H1 (cell line): ENCODE measurements around the gene LNPK. TPM values are rescaled to one million over a fixed set of nuclear protein-coding genes. Genes with fewer than 3 reads are reported as not detected.

ENCODE experiments used
- CTCF ChIA-PET: fragments of 300-600 bp; sonication (Branson Sonifier 250); formaldehyde crosslinking; loops from one replicate; lab custom pipeline; 2021; ENCODE audit not compliant: partially characterized antibody; lab: Charles Lee
- POLR2A ChIA-PET: fragments of 300-600 bp; sonication (Branson Sonifier 250); formaldehyde crosslinking; loops from one replicate; lab custom pipeline; 2021; ENCODE audit warnings: inconsistent platforms; ENCODE audit not compliant: partially characterized antibody; lab: Charles Lee
- DNase-seq, 2 experiments: peaks; one replicate each; pipeline versions ENCODE4 v3.0.0 to v3.0.0-alpha.2; 2010 to 2022; ENCODE audit warnings: low spot score in 2 of 2, low read depth in 1 of 2, mixed read lengths in 1 of 2
- FAIRE-seq: peaks from 2 replicates; lab custom pipeline; 2011; peaks lifted over from hg19 to GRCh38; lab: Jason Lieb, UNC
- H2AFZ ChIP-seq: 2 replicates; pipeline ENCODE4 v1.8.1; 2012; ENCODE audit warnings: low read length, inconsistent platforms
- H2AK5ac ChIP-seq: 2 replicates; pipeline ENCODE4 v1.6.1; 2013; ENCODE audit warnings: low read depth, low read length
- H2BK120ac ChIP-seq: replicated peaks from 2 replicates; pipeline ENCODE3; 2013; ENCODE audit warnings: low read depth, low read length, inconsistent platforms
- H2BK12ac ChIP-seq: 2 replicates; pipeline ENCODE4 v1.6.1; 2013; ENCODE audit warnings: low read depth, low read length
- H2BK15ac ChIP-seq: 2 replicates; pipeline ENCODE4 v1.6.1; 2013; ENCODE audit warnings: low read length
- H2BK20ac ChIP-seq: 2 replicates; pipeline ENCODE4 v1.6.1; 2013; ENCODE audit warnings: low read length
- H2BK5ac ChIP-seq: 2 replicates; pipeline ENCODE4 v1.6.1; 2013; ENCODE audit warnings: low read depth, low read length
- H3K14ac ChIP-seq: 2 replicates; pipeline ENCODE4 v1.6.1; 2013; ENCODE audit warnings: inconsistent platforms; ENCODE audit not compliant: insufficient read length
- H3K18ac ChIP-seq: 2 replicates; pipeline ENCODE4 v1.6.1; 2013; ENCODE audit warnings: low read length; ENCODE audit errors: extremely low read depth
- H3K23ac ChIP-seq: 2 replicates; pipeline ENCODE4 v1.6.1; 2013; ENCODE audit warnings: inconsistent platforms; ENCODE audit not compliant: insufficient read length
- H3K23me2 ChIP-seq: 2 replicates; pipeline ENCODE4 v1.6.1; 2013; ENCODE audit warnings: low read depth, low read length
- H3K27ac ChIP-seq: 2 replicates; pipeline ENCODE4 v1.6.1; 2011; ENCODE audit warnings: low read depth, low read length, inconsistent platforms
- H3K27me3 ChIP-seq, 4 experiments: replicated peaks in 1 of 4; 1 replicate in 1 of 4; 2 replicates in 3 of 4; pipeline versions ENCODE4 v1.6.1 to v1.8.1; 2011 to 2013; ENCODE audit warnings: low read length in 3 of 4, mild to moderate bottlenecking in 3 of 4, inconsistent platforms in 2 of 4, mixed read lengths in 2 of 4, moderate library complexity in 1 of 4; ENCODE audit not compliant: control insufficient read depth in 3 of 4, insufficient read depth in 3 of 4; ENCODE audit errors: extremely low read depth in 1 of 4
- H3K36me3 ChIP-seq, 4 experiments: 2 replicates each; pipeline versions ENCODE4 v1.6.1 to v1.8.1; 2011 to 2013; ENCODE audit warnings: mild to moderate bottlenecking in 4 of 4, low read length in 3 of 4, moderate library complexity in 2 of 4, control low read depth in 1 of 4, inconsistent platforms in 1 of 4; ENCODE audit not compliant: insufficient read depth in 4 of 4, control insufficient read depth in 2 of 4
- H3K4ac ChIP-seq: replicated peaks from 2 replicates; pipeline ENCODE3; 2013; ENCODE audit warnings: low read length, low read depth, mixed read lengths, inconsistent platforms; ENCODE audit not compliant: insufficient read length
- H3K4me1 ChIP-seq, 4 experiments: replicated peaks in 1 of 4; 1 replicate in 1 of 4; 2 replicates in 3 of 4; pipeline versions ENCODE4 v1.6.1 to v1.8.1; 2011 to 2013; ENCODE audit warnings: low read length in 3 of 4, inconsistent platforms in 2 of 4, mixed read lengths in 1 of 4; ENCODE audit not compliant: insufficient read depth in 4 of 4, control insufficient read depth in 3 of 4
- H3K4me2 ChIP-seq, 2 experiments: 2 replicates each; pipeline versions ENCODE4 v1.6.1 to v1.8.1; 2011 to 2013; ENCODE audit warnings: low read depth in 2 of 2, low read length in 2 of 2, control low read depth in 1 of 2, inconsistent platforms in 1 of 2, mild to moderate bottlenecking in 1 of 2; ENCODE audit not compliant: insufficient read depth in 1 of 2
- H3K4me3 ChIP-seq, 4 experiments: fragments of 200-600, 300-600 bp in 1 of 4; sonication (generic), shearing (Covaris generic), sonication (Bioruptor Twin) in 1 of 4; 2 replicates each; pipeline versions ENCODE4 v1.5.1 to v1.8.1; 2011 to 2016; ENCODE audit warnings: low read length in 4 of 4, low read depth in 3 of 4, control low read depth in 2 of 4, inconsistent platforms in 2 of 4, mild to moderate bottlenecking in 2 of 4, mixed read lengths in 1 of 4, moderate library complexity in 1 of 4; ENCODE audit not compliant: insufficient read depth in 2 of 4; ENCODE audit errors: extremely low read depth in 1 of 4
- H3K56ac ChIP-seq: replicated peaks from 2 replicates; pipeline ENCODE3; 2013; ENCODE audit warnings: low read depth, mild to moderate bottlenecking, mixed read lengths, low read length, inconsistent platforms; ENCODE audit not compliant: insufficient read length
- H3K79me1 ChIP-seq: 2 replicates; pipeline ENCODE4 v1.6.1; 2013; ENCODE audit warnings: low read depth, low read length, control low read depth
- H3K79me2 ChIP-seq, 2 experiments: 2 replicates each; pipeline versions ENCODE4 v1.6.1 to v1.8.1; 2012 to 2013; ENCODE audit warnings: low read length in 2 of 2, mild to moderate bottlenecking in 2 of 2, inconsistent platforms in 1 of 2; ENCODE audit not compliant: insufficient read depth in 2 of 2, control insufficient read depth in 1 of 2
- H3K9ac ChIP-seq, 4 experiments: replicated peaks in 1 of 4; 1 replicate in 1 of 4; 2 replicates in 3 of 4; pipeline versions ENCODE4 v1.6.1 to v1.8.1; 2011 to 2013; ENCODE audit warnings: low read depth in 3 of 4, low read length in 3 of 4, control low read depth in 2 of 4, mild to moderate bottlenecking in 2 of 4, moderate library complexity in 2 of 4, inconsistent platforms in 1 of 4; ENCODE audit errors: extremely low read depth in 1 of 4
- H3K9me3 ChIP-seq, 2 experiments: 2 replicates each; pipeline versions ENCODE4 v1.6.1 to v1.8.1; 2012 to 2013; ENCODE audit warnings: mild to moderate bottlenecking in 2 of 2, moderate library complexity in 2 of 2, control low read depth in 1 of 2, inconsistent platforms in 1 of 2, low read depth in 1 of 2, low read length in 1 of 2, mixed read lengths in 1 of 2; ENCODE audit not compliant: insufficient read depth in 2 of 2
- H4K20me1 ChIP-seq, 2 experiments: replicated peaks in 1 of 2; 2 replicates each; pipeline versions ENCODE3 to v1.8.1; 2011 to 2013; ENCODE audit warnings: inconsistent platforms in 2 of 2, low read length in 2 of 2, mild to moderate bottlenecking in 1 of 2; ENCODE audit not compliant: insufficient read depth in 2 of 2, control insufficient read depth in 1 of 2
- H4K5ac ChIP-seq: 2 replicates; pipeline ENCODE4 v1.6.1; 2013; ENCODE audit warnings: low read length, low read depth, mixed read lengths, inconsistent platforms; ENCODE audit not compliant: insufficient read length
- H4K8ac ChIP-seq: 2 replicates; pipeline ENCODE4 v1.8.0; 2013; ENCODE audit warnings: mild to moderate bottlenecking, moderate library complexity, low read length, inconsistent platforms; ENCODE audit not compliant: insufficient read depth; ENCODE audit errors: extremely low read depth
- H4K91ac ChIP-seq: replicated peaks from 2 replicates; pipeline ENCODE3; 2013; ENCODE audit warnings: low read length, mixed read lengths, inconsistent platforms; ENCODE audit not compliant: insufficient read length
- ASH2L ChIP-seq: fragments of 200-600, 300-600 bp; sonication (generic); IDR thresholded peaks from one replicate; pipeline ENCODE4 v1.7.1; 2017; ENCODE audit warnings: low read length
- BCL11A ChIP-seq, 2 experiments: IDR thresholded peaks; one replicate each; pipeline ENCODE4 v1.6.1; 2011; ENCODE audit warnings: low read depth in 2 of 2, low read length in 2 of 2, mild to moderate bottlenecking in 2 of 2
- BRCA1 ChIP-seq: IDR thresholded peaks from 2 replicates; pipeline ENCODE4 v1.6.1; 2012; ENCODE audit warnings: low read depth, low read length, improper control_type of control experiment
- CBX5 ChIP-seq: fragments of 300-800, 300-1000 bp; sonication (generic); IDR thresholded peaks from 2 replicates; pipeline ENCODE4 v1.7.1; 2016; ENCODE audit warnings: antibody characterized with exemption, low read length, low read depth
- CBX8 ChIP-seq: fragments of 300-800, 300-1000 bp; sonication (generic); IDR thresholded peaks from 2 replicates; pipeline ENCODE4 v1.7.1; 2016; ENCODE audit warnings: low read depth, low read length, borderline replicate concordance
- CREB1 ChIP-seq: IDR thresholded peaks from 2 replicates; pipeline ENCODE4 v1.6.1; 2012; ENCODE audit warnings: inconsistent platforms
- JUN ChIP-seq: IDR thresholded peaks from 2 replicates; pipeline ENCODE4 v1.6.1; 2011; ENCODE audit warnings: low read depth, mild to moderate bottlenecking, improper control_type of control experiment, low read length
- PHF8 ChIP-seq: fragments of 200-600 bp; sonication (generic); conservative IDR thresholded peaks from 2 replicates; pipeline ENCODE4 v1.7.1; 2012; ENCODE audit warnings: low read depth, mild to moderate bottlenecking, inconsistent platforms, low read length, moderate library complexity
- POLR2A ChIP-seq, 2 experiments: IDR thresholded peaks; 1 replicate in 1 of 2; 2 replicates in 1 of 2; pipeline ENCODE4 v1.6.1; 2011; ENCODE audit warnings: low read depth in 2 of 2, low read length in 2 of 2, mild to moderate bottlenecking in 2 of 2; ENCODE audit errors: control extremely low read depth in 1 of 2
- SAP30 ChIP-seq: fragments of 300-600 bp; sonication (generic); IDR thresholded peaks from 2 replicates; pipeline ENCODE4 v1.7.1; 2012; ENCODE audit warnings: low read length, moderate library complexity, mild to moderate bottlenecking, inconsistent platforms; ENCODE audit not compliant: insufficient read depth, insufficient replicate concordance
- TAF1 ChIP-seq: IDR thresholded peaks from 2 replicates; pipeline ENCODE4 v1.6.1; 2011; ENCODE audit warnings: mild to moderate bottlenecking, low read depth, low read length
- TEAD4 ChIP-seq: IDR thresholded peaks from 2 replicates; pipeline ENCODE4 v1.6.1; 2012; ENCODE audit warnings: low read depth, low read length, inconsistent platforms, mixed read lengths
- WGBS, 2 experiments: shearing (Covaris generic) in 1 of 2; methylation state at CpG; one replicate each; pipeline versions ENCODE4 v1.1.6 to v1.1.7; 2013 to 2015; ENCODE audit warnings: low lambda C conversion rate in 2 of 2, mixed read lengths in 2 of 2, inconsistent platforms in 1 of 2, low coverage in 1 of 2, missing lambda C conversion rate in 1 of 2; ENCODE audit not compliant: insufficient replicate concordance in 2 of 2, insufficient coverage in 1 of 2, insufficient read length in 1 of 2; ENCODE audit errors: extremely low coverage in 1 of 2, missing lambda C conversion rate in 1 of 2; 5-methylcytosine and 5-hydroxymethylcytosine counted together
- polyA plus RNA-seq, 7 experiments: library from polyadenylated mRNA; depleted of rRNA in 3 of 7; stranded (reverse) in 5 of 7; unstranded in 2 of 7; fragments of >200 nt in 5 of 7; fragments of 200-250 nt in 2 of 7; gene quantifications; 1 replicate in 5 of 7; 2 replicates in 1 of 7; 4 replicates in 1 of 7; pipeline versions ENCODE4 v1.2.1 to v1.2.3, GENCODE V29; 2011 to 2013; ENCODE audit warnings: missing spikeins in 2 of 7, mixed read lengths in 2 of 7
- total RNA-seq: library from RNA; stranded (reverse); fragmentation: NEBNext Ultra II Directional; extraction: Animal tissue kit (Norgen Biotek cat#: 25700); gene quantifications from 2 replicates; pipeline ENCODE4 v1.2.1, GENCODE V29; 2021
- TF ChIP-seq, protein P1 (sequence below): IDR thresholded peaks from 2 replicates; pipeline ENCODE4 v1.6.1; 2012; ENCODE audit warnings: inconsistent platforms

The LNPK gene
- total and polyA plus RNA-seq, 2 of the 8 experiments (the other 6 are each of a cell fraction or from before 2014, with no cell fraction given), result 3.1 to 10.3 TPM

DNA sequence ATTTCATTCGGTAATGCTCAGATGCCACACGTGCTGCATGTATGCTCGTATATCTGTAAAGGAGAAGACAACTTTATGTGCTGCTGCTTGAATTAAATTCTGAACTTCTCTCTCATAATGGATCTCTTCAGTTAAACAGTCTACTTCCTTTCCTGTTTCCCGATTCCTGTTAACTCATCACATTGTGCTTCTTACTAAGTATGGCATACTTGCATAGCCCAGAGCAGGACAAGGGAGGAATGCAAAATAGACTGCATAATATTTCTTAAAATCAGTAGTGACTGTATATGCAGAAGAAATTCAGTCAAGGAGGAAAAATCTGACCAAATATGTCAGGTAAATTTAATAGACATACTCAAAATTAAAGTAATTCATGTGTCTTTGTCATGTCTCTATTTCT is 23.9 kb upstream of the LNPK start:
- H3K79me2 ChIP-seq, result no peaks in the 10 kb centered on the region
- DNase-seq, result no peak
- TF ChIP-seq PHF8 (no peak), BCL11A (IDR thresholded peaks at IDR 0.05; ENCODE audit: low read depth in 2 of 2, low read length in 2 of 2) (no peak), BRCA1 (no peak), SAP30 (no peak), TAF1 (no peak), TEAD4 (no peak), JUN (no peak), CREB1 (no peak), ASH2L (no peak), POLR2A (IDR thresholded peaks at IDR 0.05; ENCODE audit: control extremely low read depth in 1 of 2, low read depth in 2 of 2, low read length in 2 of 2) (no peak), CBX5 (no peak), CBX8 (no peak)
- TF ChIP-seq, protein P1, sequence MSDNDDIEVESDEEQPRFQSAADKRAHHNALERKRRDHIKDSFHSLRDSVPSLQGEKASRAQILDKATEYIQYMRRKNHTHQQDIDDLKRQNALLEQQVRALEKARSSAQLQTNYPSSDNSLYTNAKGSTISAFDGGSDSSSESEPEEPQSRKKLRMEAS, result no peak
- no peaks in the 10 kb centered on the region for H3K9me3 ChIP-seq
- ChIA-PET CTCF (no interaction called here), POLR2A (no interaction called here)
- H4K91ac ChIP-seq, result no peak overlapping the region
- H3K9ac ChIP-seq, result no peak overlapping the region
- H3K4ac ChIP-seq, result no peak overlapping the region
- H3K4me1 ChIP-seq, result no peaks in the 10 kb centered on the region
- WGBS, 2 experiments, result 88% methylated on average over 4 of the region's 4 CpGs; no CpG with 5 or more reads in 1 of the 2 experiments
- no peaks in the 10 kb centered on the region for H3K27me3 ChIP-seq
- H3K27ac ChIP-seq, result no peak overlapping the region
- no peak overlapping the region for H3K4me3 ChIP-seq
- H3K56ac ChIP-seq, result no peak overlapping the region
- no peak overlapping the region for H2BK15ac ChIP-seq
- no peak overlapping the region for H2BK20ac ChIP-seq
- no peak overlapping the region for H2AK5ac ChIP-seq
- no peak overlapping the region for H3K4me2 ChIP-seq
- no peak overlapping the region for H3K14ac ChIP-seq
- FAIRE-seq, result no peak
- no peaks in the 10 kb centered on the region for H4K20me1 ChIP-seq
- H4K8ac ChIP-seq, result no peak overlapping the region
- H2AFZ ChIP-seq, result no peak overlapping the region
- no peaks in the 10 kb centered on the region for H3K79me1 ChIP-seq
- no peak overlapping the region for H2BK12ac ChIP-seq
- no peak overlapping the region for H2BK120ac ChIP-seq
- no peak overlapping the region for H3K23ac ChIP-seq
- no peak overlapping the region for H2BK5ac ChIP-seq
- H3K36me3 ChIP-seq, result no peaks in the 10 kb centered on the region
- H3K23me2 ChIP-seq, result no peaks in the 10 kb centered on the region; the same call in 1 of the 2 replicates
- H3K18ac ChIP-seq, result no peak overlapping the region
- no peak overlapping the region for H4K5ac ChIP-seq
